Measurements from ENCODE around the gene ETV2.

ETV2 gene

DNA sequence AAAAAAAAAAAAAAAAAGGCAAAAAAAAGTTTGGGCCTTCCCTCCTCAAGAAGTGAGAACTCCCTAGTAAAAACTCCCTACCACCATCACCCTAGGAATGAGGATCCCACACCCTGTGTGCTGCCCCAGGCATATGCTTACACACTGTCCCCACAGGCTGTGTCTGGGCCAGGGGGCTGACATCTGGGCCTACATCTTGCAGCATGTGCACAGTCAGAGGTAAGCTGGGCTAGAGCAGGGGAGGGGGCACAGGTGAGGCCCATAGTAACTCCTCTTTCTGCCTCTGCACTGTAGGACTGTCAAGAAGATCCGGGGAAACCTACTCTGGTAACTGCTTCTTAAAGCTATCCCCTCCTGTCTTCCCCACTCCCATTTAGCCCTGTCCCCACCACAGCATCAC, 28.0 kb upstream of the ETV2 start:
- H3K9me3 ChIP-seq (ENCODE audit: severe bottlenecking): no peaks in the 10 kb centered on the region
- TF ChIP-seq, protein P1, sequence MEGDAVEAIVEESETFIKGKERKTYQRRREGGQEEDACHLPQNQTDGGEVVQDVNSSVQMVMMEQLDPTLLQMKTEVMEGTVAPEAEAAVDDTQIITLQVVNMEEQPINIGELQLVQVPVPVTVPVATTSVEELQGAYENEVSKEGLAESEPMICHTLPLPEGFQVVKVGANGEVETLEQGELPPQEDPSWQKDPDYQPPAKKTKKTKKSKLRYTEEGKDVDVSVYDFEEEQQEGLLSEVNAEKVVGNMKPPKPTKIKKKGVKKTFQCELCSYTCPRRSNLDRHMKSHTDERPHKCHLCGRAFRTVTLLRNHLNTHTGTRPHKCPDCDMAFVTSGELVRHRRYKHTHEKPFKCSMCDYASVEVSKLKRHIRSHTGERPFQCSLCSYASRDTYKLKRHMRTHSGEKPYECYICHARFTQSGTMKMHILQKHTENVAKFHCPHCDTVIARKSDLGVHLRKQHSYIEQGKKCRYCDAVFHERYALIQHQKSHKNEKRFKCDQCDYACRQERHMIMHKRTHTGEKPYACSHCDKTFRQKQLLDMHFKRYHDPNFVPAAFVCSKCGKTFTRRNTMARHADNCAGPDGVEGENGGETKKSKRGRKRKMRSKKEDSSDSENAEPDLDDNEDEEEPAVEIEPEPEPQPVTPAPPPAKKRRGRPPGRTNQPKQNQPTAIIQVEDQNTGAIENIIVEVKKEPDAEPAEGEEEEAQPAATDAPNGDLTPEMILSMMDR (IDR thresholded peaks at IDR 0.05; ENCODE audit: low read depth, low read length): no peak
- H3K36me3 ChIP-seq: peaks cover 44% of the 10 kb centered on the region
- no peak for DNase-seq
- no peak overlapping the region; the same call in 1 of the 2 replicates for H3K4me3 ChIP-seq (ENCODE audit: low read depth, low read length)
- no peak overlapping the region for H3K27ac ChIP-seq
- no peaks in the 10 kb centered on the region for H3K27me3 ChIP-seq (ENCODE audit: insufficient read depth, low read depth, severe bottlenecking)

DNA sequence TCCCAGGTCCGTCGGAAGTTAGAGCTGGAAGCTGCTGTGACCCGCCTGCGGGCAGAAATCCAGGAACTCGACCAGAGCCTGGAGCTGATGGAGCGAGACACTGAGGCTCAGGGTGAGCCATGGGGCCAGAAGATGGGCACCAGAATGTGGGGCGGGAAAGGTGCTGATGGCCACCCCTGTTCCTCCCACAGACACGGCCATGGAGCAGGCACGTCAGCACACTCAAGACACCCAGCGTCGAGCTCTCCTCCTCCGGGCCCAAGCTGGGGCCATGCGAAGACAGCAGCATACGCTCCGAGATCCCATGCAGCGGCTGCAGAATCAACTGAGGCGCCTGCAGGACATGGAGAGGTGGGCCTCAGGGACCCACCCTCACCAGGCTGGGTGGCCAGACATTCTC, 26.5 kb upstream of the ETV2 start:
- no peaks in the 10 kb centered on the region for H3K9me3 ChIP-seq (ENCODE audit: severe bottlenecking)
- no peak overlapping the region for H3K27ac ChIP-seq
- H3K27me3 ChIP-seq (ENCODE audit: insufficient read depth, low read depth, severe bottlenecking): no peaks in the 10 kb centered on the region
- no peak for DNase-seq
- TF ChIP-seq, protein P1 (IDR thresholded peaks at IDR 0.05; ENCODE audit: low read depth, low read length): no peak
- peaks cover 53% of the 10 kb centered on the region for H3K36me3 ChIP-seq
- no peak overlapping the region for H3K4me3 ChIP-seq (ENCODE audit: low read depth, low read length)

GRCh38 chr19:35618857-35619256, 22.7 kb upstream of the ETV2 start:
- H3K36me3 ChIP-seq: peaks cover 63% of the 10 kb centered on the region
- no peak for DNase-seq
- H3K27ac ChIP-seq: no peak overlapping the region
- H3K9me3 ChIP-seq (ENCODE audit: severe bottlenecking): no peaks in the 10 kb centered on the region
- no peak overlapping the region for H3K4me3 ChIP-seq (ENCODE audit: low read depth, low read length)
- H3K27me3 ChIP-seq (ENCODE audit: insufficient read depth, low read depth, severe bottlenecking): no peaks in the 10 kb centered on the region
- TF ChIP-seq, protein P1 (IDR thresholded peaks at IDR 0.05; ENCODE audit: low read depth, low read length): peak; percentile 48

- TF ChIP-seq, protein P1 (IDR thresholded peaks at IDR 0.05; ENCODE audit: low read depth, low read length): no peak
- H3K4me3 ChIP-seq (ENCODE audit: low read depth, low read length): no peak overlapping the region
- H3K27me3 ChIP-seq (ENCODE audit: insufficient read depth, low read depth, severe bottlenecking): no peaks in the 10 kb centered on the region
- peaks cover 59% of the 10 kb centered on the region for H3K36me3 ChIP-seq
- no peak for DNase-seq
- no peaks in the 10 kb centered on the region for H3K9me3 ChIP-seq (ENCODE audit: severe bottlenecking)
- H3K27ac ChIP-seq: no peak overlapping the region
Measured at GRCh38 chr19:35619290-35619923, 22.1 kb upstream of the ETV2 start.

DNA sequence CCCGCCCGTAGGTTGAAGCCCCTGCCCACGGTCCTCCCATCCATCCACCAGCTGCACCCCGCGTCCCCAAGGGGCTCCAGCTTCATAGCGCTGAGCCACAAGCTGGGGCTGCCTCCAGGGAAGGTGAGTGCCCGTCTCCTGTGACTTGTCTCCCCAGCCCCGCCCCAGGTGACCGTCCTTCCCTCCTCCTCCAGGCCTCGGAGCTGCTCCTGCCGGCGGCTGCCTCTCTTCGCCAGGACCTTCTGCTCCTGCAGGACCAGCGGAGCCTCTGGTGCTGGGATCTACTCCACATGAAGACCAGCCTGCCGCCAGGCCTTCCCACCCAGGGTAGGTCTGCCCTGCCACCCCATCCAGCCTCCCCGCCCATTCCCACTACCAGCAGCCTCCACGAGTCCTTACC, 21.5 kb upstream of the ETV2 start:
- Histone ChIP-seq H3K36me3 (peaks cover 54% of the 10 kb centered on the region), H3K27me3 (ENCODE audit: insufficient read depth, low read depth, severe bottlenecking) (no peaks in the 10 kb centered on the region), H3K4me3 (ENCODE audit: low read depth, low read length) (no peak overlapping the region), H3K9me3 (ENCODE audit: severe bottlenecking) (no peaks in the 10 kb centered on the region), H3K27ac (no peak overlapping the region)
- TF ChIP-seq, protein P1 (IDR thresholded peaks at IDR 0.05; ENCODE audit: low read depth, low read length): no peak
- DNase-seq: no peak

GRCh38 chr19:35621708-35622107, 19.8 kb upstream of the ETV2 start:
- TF ChIP-seq, protein P1 (IDR thresholded peaks at IDR 0.05; ENCODE audit: low read depth, low read length): no peak
- Histone ChIP-seq H3K27ac (no peak overlapping the region), H3K9me3 (ENCODE audit: severe bottlenecking) (no peaks in the 10 kb centered on the region), H3K4me3 (ENCODE audit: low read depth, low read length) (no peak overlapping the region), H3K36me3 (peaks cover 39% of the 10 kb centered on the region), H3K27me3 (ENCODE audit: insufficient read depth, low read depth, severe bottlenecking) (no peaks in the 10 kb centered on the region)
- DNase-seq: no peak

All from WERI-Rb-1 (cell line).